Fibroblast of the aortic adventitia (primary cell): ENCODE data around the gene CALML3. TPM values are rescaled to one million over a fixed set of nuclear protein-coding genes. Genes with fewer than 3 reads are reported as not detected.

Source experiments
- DNase-seq: peaks from one replicate; pipeline ENCODE4 v3.0.0-alpha.2; 2010; ENCODE audit warnings: low read depth
- H3K4me3 ChIP-seq: 2 replicates; pipeline ENCODE4 v1.5.1; 2011; ENCODE audit warnings: low read depth, mild to moderate bottlenecking, control low read depth, low read length, moderate library complexity
- total RNA-seq: library from RNA; depleted of rRNA; stranded (reverse); fragments of >200 nt; gene quantifications from 2 replicates; pipeline ENCODE4 v1.2.3, GENCODE V29; 2012; ENCODE audit warnings: low replicate concordance
- TF ChIP-seq, protein P1 (sequence below): IDR thresholded peaks from 2 replicates; pipeline ENCODE4 v1.5.1; 2011; ENCODE audit warnings: mild to moderate bottlenecking, low read length, control low read depth, inconsistent platforms; ENCODE audit not compliant: insufficient read depth

CALML3 gene
- total RNA-seq, 1 donor = not detected

DNA sequence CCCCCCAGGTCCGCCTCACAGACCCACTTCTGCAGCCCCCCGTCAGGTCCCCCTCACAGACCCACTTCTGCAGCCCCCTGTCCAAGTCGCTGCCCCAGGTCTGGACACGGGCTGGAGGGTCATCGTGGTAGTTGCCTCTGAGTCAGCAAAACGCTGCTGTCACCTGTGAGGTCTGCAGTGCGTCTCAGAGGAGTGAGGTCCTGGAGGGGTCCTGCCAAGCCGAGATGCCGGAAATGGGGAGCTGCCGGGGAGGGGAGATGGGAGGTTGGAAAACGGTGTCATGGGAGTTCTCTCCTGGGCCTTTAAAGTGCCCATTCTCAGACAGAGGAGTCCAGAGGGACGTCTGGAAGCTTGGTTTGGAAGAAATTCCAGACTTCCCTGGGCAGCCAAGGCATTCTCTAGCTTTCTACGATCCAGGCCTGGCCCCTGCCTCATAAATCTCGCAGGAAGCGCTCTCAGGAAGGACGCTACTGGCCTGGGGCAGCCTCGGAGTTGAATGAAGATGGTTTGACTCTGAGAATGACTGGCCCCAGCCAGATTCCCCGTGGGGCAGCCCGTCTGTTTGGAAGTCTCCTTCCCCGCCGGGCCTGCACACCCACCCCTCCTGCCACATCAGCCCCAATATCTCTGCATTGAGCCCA, 38.7 kb downstream of the CALML3 start:
- TF ChIP-seq, protein P1, sequence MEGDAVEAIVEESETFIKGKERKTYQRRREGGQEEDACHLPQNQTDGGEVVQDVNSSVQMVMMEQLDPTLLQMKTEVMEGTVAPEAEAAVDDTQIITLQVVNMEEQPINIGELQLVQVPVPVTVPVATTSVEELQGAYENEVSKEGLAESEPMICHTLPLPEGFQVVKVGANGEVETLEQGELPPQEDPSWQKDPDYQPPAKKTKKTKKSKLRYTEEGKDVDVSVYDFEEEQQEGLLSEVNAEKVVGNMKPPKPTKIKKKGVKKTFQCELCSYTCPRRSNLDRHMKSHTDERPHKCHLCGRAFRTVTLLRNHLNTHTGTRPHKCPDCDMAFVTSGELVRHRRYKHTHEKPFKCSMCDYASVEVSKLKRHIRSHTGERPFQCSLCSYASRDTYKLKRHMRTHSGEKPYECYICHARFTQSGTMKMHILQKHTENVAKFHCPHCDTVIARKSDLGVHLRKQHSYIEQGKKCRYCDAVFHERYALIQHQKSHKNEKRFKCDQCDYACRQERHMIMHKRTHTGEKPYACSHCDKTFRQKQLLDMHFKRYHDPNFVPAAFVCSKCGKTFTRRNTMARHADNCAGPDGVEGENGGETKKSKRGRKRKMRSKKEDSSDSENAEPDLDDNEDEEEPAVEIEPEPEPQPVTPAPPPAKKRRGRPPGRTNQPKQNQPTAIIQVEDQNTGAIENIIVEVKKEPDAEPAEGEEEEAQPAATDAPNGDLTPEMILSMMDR = no peak
- H3K4me3 ChIP-seq = no peak overlapping the region
- no peak for DNase-seq

GRCh38 chr10:5563991-5564536, 39.3 kb downstream of the CALML3 start:
- H3K4me3 ChIP-seq = no peak overlapping the region
- DNase-seq = no peak
- TF ChIP-seq, protein P1 = no peak

DNA sequence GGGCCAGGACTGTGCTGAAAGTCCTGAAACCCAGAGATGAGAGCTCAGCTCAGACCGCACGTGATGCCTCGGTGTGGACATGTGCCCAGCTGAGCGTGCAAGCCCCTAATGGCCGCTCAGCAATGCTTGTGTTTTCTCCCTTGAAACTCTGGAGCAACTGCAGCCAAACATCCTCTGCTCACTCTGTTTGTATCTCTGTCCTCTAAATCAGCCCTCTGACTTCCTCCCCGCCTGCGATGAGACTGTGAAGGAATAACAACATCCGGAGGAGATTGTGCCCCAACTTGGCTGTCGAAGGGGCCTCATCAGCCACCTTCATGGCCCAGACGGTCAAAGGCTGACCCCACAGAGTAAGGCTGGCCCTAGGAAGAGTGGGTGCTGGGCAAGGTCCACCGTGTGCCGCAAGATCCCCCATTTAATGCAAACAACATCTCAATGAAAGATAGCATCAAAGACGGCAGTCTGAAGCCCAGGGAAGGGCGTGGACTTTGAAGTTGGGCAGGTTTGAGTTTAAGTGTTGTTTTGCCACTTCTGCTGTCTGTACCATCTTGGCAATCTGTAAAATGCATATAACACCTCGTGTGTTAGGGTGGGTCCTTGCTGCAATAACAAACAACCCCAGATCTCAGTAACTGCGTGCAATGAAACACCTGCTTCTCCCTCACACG, 39.9 kb downstream of the CALML3 start:
- TF ChIP-seq, protein P1 = no peak
- H3K4me3 ChIP-seq = no peak overlapping the region
- no peak for DNase-seq

- TF ChIP-seq, protein P1 = no peak
- DNase-seq = no peak
- no peak overlapping the region for H3K4me3 ChIP-seq
These were observed 40.4 kb downstream of the CALML3 start for GRCh38 chr10:5565205-5565545.

DNA sequence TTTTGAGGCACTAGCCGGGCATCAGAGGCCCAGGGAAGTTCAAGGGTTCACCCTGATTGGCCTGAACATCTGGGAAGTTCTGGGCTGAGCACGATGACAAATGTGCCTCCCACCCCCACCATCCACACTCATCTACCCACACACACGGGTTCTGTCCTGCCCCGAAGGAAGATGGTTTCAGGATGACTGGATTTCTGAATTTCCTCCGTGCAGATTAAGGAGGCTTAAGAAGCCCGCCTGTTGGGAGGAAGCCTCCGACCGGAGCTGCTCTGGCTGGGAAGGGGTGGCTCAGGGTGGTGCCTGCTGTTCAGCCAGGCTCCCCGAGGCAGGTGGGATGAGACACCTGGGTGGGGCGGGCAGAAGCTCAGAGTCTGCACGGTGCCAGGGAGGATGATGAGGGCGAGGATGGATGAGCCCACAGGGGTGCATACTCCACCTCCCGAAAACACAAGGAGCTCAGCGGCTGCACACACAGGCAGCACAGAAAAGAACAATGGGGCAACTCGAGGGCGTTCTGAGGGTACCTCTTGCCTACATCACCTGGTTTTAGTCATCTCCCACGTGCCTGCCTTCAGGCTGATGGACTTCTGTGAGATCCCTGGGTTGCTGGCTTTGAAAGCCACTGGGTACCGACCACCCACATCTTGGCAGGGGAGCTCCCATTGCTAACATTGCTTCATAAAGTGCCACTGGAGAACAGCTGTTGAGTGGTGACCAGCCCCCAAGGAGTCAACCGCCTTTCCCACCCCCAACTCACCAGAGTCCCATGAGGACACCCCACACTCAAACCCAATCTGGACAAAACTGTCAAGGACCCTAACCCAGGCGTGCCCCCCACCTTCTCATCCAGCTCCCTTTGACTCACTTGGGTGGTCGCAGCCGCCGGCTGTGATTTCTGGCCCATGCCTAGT, 41.2 kb downstream of the CALML3 start:
- TF ChIP-seq, protein P1 = no peak
- H3K4me3 ChIP-seq = no peak overlapping the region
- no peak for DNase-seq

- H3K4me3 ChIP-seq = no peak overlapping the region
- TF ChIP-seq, protein P1 = no peak
- DNase-seq = no peak
These were observed 41.9 kb downstream of the CALML3 start for GRCh38 chr10:5566614-5567013.
